GM21717 (cell line): ENCODE measurements around the gene C18orf32.
"Not testable (repeated sequence)": the region's sequence is repeated elsewhere in the genome, so short reads cannot be mapped to it uniquely, and the experiment has no call there.

Experiments used
- ATAC-seq: cut with Tn5 transposase; IDR thresholded peaks from one replicate; pipeline ENCODE4 v1.9.1; 2021; ENCODE audit warnings: mild to moderate bottlenecking, moderate library complexity; ENCODE audit not compliant: unreplicated experiment

Gene C18orf32

DNA sequence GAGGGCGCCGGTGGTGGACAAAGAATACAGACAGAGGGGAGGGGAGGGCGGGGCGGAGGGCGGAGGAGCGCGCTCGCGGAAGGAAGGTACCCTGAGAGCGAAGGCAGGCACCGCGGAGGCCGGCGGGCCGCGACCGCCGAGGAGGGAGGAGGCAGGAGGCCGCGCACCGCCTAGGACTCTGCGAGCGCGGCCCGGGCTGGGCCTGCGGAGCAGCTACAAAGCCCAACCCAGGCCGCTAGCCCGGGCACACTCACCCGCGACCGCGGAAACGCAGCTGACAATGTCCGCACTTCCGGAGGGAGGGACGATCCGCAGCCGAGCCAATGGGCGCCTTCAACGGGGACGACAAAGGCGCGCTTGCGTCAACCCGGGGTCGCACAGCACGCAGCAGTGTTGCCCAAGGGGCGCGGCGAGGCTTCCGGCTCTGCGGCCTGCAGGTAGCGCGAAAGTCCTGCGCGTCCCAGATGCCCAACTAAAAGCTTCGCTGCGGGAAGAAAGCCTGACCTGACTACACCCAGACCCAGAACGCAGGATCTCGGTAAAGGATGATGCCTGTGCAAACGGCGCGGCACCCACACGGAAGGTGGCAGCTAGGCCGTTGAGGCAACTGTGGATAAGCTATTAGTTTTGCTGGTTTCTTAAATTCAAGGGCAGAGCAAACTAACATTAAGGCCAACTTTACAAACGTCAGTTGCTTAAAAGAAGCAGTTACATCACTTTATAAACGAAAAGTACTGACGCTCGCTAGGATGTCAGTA lies at the start of gene C18orf32:
Gene C18orf32, minus strand, starts transcription at position 282 of the 758 bp plus-strand sequence. CDS start 3,486 bp downstream, outside the sequence.
- ATAC-seq = peak; percentile 94

DNA sequence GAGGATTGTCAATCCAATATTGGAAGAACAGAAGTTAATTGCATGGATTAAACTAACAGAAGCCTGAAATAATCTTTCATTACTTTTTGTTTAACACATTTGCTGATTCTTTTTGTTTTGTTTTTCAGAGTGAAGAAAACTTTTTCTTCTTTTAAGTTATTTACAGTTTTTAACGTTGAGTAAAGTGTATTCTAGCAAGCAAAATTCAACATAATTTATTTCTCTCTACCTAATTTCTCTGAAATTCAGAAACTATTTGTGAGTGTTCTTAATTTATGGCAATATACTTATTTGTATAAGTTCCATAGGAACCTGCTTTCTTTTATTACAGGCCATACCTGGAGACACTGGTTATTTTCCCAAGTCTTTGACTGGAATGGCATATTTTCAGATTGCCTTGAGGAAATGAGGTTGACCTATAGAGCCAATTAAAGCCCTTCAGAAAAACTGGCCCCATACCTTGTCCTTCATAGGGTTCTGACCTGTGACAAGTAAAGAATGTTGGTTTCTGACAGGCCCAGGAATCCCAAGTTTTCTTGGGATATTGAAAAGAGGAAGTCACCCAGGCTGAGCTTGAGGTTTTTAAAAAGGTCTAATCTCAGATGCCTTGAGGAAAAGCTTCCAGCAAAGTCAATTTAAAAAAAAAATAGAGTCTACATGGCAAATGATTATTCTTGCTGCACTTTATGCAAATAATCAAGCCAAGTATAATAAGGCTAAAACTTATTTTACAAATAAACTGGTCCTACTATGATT lies 48.0 kb upstream of the C18orf32 start:
- no peak for ATAC-seq

DNA sequence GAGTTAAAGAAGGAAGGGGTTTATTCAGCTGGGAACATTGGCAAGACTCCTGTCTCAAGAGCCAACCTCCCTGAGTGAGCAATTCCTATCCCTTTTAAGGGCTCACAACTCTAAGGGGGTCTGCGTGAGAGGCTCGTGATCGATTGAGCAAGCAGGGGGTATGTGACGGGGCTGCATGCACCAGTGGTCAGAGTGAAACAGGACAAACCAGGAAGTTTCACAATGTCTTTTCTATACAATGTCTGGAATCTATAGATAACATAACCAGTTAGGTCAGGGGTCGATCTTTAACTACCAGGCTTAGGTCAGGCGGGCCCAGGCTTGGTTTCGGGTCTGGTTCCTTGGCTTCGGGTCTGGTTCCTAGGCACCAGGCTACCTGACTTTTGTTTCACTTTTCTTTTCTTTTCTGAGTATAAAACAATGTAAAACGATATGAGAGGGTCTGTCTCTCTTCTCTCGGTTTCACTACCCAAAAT lies 44.7 kb upstream of the C18orf32 start:
- no peak for ATAC-seq

DNA sequence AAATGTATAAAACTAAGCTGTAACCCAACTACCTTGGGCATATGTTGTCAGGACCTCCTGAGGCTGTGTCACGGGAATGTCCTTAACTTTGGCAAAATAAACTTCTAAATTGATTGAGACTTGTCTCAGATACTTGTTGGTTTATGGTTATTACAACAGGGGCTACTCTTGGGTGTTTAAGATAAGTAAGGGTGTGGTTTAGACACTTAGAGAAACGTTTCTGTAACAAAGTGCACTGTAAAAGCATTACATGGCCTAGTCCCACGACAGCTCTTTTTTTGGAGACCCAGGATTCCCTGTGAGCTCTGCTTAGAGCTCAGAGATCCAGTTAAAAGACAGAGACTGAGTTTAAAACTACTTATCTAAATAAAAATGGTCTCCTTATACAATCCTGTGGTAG lies 42.6 kb upstream of the C18orf32 start:
- no peak for ATAC-seq

DNA sequence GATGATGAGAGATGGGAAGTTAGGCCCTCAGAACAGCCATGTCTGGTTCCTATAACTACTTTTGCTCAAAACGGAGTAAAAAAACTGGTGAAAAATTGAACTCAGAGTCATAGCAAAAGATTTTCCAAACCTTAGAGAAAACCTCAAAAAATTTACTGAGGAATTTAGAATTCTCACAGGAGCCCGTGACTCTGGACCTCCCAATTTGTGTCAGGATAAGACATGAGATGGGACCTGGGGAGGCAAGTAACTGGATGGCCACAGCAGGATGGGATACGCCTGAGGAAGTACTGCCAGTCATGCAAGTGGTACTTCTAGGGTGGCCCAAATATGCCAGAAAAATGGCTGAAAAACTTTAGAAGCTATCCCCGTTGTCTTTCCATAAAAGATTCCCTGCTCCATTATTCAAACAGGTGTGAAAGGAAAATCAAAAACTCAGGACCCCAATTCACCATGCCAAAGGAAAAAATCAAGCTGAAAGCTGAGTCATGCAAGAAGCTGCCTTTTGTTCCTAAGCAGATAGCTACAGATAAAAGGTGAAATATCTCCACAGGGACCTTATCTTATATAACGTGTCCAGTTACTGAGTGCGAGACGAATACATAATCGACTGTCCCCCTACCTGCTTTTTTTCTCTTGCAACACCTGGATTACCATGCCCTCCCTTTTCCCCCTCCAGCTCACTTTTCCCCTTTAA lies 40.7 kb upstream of the C18orf32 start:
- no peak for ATAC-seq

DNA sequence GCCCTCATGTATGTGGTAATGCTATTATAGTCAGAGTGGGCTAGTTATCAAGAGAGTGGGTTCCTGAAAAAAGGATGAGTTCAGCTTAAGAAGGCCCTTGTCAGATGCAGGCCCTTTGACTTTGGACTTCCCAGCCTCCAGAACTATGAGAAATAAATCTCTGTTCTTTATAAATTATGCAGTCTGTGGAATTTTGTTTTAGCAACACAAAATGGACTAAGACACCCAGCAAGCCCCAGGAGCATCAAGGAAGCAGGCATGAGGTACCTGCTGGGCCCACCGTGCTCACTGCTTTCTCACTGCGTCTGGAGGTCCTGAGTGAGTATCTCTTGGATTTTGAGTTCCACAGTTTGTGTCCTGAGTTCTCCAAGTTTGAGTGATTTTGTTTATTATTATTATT lies 38.9 kb upstream of the C18orf32 start:
- ATAC-seq = no peak

DNA sequence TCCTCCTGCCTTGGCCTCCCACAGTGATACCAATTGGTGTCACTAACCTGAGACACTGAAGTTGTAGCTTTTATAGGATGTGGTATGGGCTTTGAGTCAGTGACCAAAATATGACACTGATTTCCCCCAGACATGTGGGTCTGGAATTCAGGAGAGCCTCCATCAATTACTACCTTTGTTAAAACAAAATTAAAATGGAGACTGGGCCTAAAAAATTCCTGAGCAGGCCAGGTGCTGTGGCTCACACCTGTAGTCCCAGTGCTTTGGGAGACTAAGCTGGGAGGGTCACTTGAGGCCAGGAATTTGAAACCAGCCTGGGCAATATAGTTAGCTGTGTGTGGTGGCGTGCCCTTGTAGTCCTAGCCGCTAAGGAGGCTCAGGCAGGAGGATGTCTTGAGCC lies 37.9 kb upstream of the C18orf32 start:
- no peak for ATAC-seq

DNA sequence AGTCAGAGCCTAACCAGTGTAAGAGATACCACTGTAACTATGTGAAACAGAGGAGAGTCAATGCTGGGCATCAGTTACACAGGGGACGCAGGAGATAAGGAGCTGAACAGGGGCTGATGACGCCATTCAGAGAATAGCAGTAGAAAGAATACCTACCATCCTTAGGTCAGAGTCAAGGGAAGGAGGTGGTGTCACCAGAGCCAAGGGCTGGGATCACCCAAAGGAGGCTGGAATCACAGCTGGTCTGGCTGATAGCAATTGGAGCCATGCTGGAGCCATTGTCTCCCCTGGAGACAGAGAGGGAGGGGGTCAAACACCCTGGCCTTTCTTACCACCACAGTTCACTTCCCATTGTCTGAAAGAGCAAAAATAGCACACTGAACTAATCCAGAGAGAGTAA lies 37.3 kb upstream of the C18orf32 start:
- ATAC-seq = no peak

DNA sequence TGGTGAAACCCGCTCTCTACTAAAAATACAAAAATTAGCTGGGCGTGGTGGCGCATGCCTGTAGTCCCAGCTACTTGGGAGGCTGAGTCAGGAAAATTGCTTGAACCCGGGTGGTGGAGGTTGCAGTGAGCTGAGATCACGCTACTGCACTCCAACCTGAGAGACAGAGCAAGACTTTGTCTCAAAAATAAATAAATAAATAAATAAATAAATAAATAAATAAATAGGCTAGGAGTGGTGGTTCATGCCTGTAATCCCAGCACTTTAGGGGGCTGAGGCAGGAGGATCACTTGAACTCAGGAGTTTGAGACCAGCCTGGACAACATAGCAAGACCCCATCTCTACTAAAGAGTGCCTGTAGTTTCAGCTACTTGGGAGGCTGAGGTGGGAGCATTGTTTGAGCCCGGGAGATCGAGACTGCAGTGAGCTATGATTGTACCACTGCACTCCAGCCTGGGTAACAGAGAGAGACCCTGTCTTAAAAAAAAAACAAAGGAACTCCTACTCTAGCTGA lies 36.6 kb upstream of the C18orf32 start:
- ATAC-seq = not testable (repeated sequence)

DNA sequence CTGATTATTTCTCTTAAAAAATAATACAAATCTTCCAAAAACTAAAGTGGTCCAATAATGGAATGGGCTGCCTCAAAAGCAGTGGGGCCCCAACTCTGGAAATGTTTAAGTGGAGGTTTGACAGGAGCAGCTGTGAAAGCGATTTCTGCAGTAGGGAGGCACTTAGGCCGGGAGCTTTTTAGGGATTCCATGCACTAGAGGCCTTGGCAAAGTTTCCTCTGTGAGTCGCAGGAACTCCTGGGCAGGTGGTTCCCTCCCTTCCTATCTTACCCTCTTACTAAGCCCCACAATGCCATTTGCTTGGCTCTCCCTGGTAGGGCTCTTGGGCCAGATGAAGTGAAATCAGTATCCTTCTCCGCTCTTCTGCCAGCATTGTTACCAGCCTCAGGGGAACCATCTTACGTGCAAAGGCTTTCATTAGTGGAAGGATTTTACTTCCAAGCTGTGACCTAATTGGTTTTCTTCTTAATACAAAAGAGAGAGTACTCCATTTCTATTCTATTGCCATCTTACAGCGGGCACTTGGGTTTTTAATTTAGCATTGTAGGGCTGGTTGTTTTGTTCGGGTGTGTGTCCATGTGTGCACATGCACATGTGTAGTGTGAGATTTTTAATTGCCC lies 34.3 kb upstream of the C18orf32 start:
- ATAC-seq = no peak

DNA sequence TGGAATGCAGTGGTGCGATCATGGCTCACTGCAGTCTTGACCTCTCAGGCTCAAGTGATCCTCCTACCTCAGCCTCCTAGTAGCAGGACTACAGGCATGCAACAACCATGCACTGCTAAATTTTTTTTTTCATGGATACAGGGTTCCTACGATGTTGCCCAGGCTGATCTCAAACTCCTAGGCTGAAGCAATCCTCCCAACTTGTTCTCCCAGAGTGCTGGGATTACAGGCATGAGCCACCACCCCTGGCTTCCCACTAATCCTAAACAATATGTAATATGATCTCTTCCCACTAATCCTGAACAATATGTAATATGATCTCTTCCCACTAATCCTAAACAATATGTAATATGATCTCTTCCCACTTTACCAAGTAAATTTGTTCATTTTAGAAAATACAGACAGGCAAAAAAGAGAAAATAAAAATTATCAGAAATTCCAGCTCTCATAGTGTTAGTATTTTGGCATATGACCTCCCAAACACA lies 33.7 kb upstream of the C18orf32 start:
- ATAC-seq = no peak

DNA sequence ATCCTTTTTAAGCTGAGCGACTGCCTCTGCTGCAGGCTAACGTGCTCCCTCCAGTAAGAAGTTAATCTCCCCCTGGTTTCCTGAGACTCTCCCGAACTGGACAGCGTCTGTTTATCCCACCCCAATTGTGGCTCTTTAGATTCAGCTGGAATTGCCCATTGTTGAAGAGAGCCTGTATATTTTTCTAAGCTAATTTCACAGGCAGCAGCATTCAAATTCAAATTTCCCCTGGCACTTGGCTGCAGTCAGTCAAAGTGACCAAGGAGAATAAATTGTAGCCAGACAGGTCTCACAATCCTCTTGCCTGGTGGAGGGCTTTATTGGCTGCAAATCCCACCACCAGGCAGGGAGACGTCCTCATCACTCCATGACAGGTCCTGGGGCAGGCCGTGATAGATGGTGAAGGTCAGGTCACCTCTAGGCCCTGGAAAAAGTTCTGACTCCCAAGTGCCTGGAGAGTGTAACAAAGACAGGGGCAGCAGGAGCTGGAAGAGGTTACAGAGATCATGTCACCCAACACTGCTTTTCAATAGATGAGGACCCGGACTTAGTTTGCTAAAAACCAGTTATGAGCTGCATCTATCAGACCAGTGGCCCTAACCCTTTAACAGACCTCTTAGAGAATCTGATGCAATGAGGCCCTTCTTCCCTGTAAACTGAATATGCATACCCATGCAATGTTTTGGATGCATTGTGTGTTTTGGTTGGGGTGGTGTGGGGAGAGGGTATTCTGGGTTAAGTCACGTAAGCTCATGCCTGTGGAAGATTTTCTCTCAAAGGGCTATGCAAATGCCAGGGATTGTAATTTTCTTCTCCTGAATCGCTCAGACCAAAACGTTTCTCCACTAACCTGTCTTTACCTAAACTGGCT lies 32.3 kb upstream of the C18orf32 start:
- no peak for ATAC-seq

DNA sequence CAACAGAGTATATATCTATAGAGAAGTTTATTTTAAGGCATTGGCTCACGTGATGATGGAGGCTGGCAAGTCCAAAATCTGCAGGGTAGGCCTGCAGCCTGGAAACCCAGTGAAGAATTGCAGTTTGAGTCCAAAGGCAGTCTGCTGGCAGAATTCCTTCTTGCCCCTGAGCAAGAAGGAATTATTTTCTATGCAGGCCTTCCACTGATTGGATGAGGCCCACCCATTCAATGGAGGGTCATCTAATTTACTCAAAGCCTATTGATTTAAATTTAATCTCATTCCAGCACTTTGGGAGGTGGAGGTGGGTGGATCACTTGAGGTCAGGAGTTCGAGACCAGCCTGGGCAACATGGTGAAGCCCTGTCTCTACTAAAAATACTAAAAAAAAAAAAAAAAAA lies 30.4 kb upstream of the C18orf32 start:
- ATAC-seq = no peak

DNA sequence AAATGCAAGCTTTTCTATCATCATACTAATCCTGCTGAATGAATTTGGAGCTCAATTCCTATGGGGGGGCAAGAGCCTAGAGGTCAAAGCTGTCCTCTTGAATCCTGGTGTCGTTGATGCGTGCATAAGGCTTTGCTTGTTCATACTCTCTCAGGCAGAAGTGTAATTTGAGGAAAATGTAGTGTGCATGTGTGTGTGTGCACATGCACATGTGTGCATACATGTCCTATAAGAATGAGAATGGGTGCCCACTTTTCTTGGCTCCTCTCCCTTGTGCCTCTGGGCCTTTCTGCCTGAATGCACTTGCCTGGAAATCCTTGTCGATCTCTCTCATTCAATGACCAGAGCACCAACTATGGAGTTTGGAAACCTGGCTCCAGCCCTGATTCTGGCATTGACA lies 28.5 kb upstream of the C18orf32 start:
- no peak for ATAC-seq

DNA sequence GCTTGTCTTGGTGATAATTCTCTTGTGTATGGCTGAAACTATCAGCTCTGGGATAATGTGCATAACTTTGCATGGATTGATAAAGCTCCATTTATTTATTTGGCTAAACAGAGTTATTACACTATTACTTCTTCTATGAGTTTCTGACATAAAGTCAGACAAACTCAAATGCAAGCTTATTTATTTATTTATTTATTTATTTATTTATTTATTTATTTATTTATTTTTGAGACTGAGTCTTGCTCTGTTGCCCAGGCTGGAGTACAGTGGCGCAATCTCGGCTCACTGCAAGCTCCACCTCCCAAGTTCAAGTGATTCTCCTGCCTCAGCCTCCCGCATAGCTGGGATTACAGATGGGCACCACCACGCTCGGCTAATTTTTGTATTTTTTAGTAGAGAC lies 28.0 kb upstream of the C18orf32 start:
- ATAC-seq = not testable (repeated sequence)

DNA sequence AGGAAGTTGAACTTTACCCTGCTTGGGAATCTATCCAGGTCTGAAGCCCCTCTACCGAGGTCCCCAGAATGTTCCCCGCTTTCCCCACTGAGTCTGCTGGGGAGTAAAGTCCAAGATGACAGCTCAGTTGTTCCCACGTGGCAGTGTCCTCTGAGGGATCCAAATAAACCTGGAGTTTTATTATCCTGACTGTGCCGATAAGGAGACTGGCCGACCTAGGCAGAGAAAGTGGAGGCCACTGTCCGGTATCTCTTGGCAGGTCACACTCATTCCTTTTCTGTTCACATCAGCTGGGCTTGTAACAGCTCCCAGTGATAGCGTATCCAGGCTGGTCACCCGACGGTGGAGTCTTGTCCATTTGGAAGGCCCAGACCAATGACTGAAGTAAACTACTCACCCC lies 27.5 kb upstream of the C18orf32 start:
- ATAC-seq = no peak

DNA sequence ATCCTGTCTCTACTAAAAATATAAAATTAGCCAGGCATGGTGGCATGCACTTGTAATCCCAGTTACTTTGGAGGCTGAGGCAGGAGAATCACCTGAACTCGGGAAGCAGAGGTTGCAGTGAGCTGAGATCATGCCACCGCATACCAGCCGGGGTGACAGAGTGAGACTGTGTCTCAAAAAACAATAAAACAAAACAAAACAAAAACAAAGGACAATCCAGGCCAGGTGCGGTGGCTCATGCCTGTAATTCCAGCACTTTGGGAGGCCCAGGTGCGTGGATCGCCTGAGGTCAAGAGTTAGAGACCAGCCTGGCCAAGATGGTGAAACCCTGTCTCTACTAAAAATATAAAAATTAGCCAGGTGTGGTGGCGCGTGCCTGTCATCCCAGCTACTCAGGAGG lies 25.8 kb upstream of the C18orf32 start:
- ATAC-seq = not testable (repeated sequence)

DNA sequence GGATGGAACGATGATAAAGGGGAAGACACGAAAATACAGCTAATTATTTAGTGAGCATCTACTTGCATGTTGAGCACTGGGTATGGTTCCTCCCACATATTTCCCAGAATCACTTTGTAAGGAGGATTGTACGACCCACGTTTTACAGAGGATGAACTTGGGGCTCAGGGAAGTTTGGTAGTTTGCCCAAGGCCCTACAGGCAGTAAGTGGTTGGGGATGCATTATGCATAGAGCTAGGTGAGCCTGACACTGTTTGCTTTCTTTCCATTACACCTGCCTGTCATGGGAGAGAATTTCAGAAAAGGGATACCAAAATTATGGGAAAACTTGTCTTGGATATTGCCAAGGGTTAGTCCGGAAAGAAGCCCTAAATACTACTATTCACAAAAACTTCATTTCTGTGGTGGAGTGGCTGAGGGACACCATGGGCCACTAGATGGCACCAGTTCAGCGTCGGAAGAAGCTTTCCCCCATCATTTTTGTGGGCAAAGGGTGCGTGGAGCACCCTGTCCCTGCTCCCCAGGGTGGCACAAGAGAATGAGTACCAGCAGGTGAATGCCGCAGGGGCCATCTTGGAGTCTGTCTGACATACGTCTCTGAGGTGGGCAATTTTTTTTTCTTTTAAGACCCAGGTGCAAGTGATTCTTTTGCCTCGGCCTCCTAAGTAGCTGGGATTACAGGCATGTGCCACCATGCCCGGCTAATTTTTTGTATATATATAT lies 23.5 kb upstream of the C18orf32 start:
- no peak for ATAC-seq

DNA sequence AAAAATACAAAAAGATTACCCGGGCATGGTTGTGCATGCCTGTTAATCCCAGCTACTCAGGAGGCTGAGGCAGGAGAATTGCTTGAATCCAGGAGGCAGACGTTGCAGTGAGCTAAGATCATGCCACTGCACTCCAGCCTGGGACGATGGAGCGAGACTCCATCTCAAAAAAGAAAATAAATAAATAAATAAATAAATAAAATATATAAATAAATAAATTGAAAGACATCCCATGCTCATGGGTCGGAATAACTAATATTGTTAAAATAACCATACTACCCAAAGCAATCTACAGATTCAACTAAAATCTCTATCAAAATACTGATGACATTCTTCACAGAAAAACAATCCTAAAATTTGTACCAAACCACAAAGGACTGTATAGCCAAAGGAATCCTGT lies 19.4 kb upstream of the C18orf32 start:
- not testable (repeated sequence) for ATAC-seq
